Measurements from ENCODE around the gene SART3.

- no peak for TF ChIP-seq CTCF (IDR thresholded peaks at IDR 0.05)
- no peak for TF ChIP-seq POLR2AphosphoS5 (IDR thresholded peaks at IDR 0.05)
- no peak for TF ChIP-seq POLR2A (IDR thresholded peaks at IDR 0.05)
These were observed 33.4 kb upstream of the SART3 start for GRCh38 chr12:108594323-108594903.
